Measurements from ENCODE around the gene TALDO1. TPM values are rescaled to one million over a fixed set of nuclear protein-coding genes. Genes with fewer than 3 reads are reported as not detected.

Gene TALDO1
- total and polyA plus RNA-seq, 10 of the 15 experiments (the other 5 are each of a cell fraction or from before 2014, with no cell fraction given), result 121 to 302 (median 182) TPM

DNA sequence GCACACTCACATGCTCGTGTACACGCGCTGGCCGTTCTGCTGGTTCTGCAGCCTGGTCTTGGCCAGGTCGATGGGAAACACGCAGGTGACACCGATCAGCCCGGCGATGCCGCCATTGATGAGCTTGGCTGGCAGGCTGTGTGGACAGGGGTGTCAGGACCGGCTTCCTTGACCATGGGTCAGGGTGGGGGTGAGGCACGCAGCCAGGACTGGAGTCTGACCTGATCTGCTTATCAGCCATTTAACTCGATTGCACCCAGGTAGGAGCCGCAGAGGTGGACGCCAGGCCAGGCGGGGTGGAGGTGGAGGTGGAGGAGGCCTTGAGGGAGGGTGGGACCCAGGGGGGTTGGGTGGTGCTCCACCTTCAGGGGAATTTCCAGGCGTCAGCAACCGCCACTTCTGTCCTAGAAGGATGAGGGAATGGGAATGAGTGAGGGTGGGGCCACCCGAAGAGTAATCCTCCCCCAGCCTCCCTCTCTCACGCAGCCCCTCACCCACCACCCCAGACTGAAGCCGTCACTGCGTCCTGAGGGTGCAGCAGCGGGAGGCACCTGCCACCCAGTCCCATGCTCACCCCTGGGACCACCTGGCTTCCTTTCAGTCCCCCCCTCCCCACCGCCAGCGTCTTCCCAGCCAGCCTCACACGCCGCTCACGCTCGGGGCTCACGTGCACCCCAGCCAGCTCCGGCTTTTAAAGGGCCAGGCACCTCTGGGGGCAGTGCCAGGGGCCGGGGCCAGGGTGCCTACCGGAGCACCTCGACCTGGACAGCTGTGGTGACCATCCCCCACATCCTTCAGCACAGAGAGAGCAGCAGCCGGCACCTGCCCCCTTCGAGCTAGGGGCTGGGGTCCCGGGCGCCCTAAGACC, 47.7 kb downstream of the TALDO1 start:
- BruUV-seq (replicated peaks), result no TSS peak
- Histone ChIP-seq H3K27me3 (replicated peaks in 1 of 2; ENCODE audit: control insufficient read depth in 2 of 2, insufficient read depth in 2 of 2, low read length in 1 of 2) (no peaks in the 10 kb centered on the region), H3K9ac (ENCODE audit: control insufficient read depth, insufficient read depth, low read length) (peak overlapping the region; percentile 80), H2AFZ (ENCODE audit: control insufficient read depth, low read depth, low read length) (no peak overlapping the region), H3K4me2 (ENCODE audit: control insufficient read depth, insufficient read depth) (peak overlapping the region; percentile 77), H3K4me3 (peak overlapping the region; percentile 97), H3K4me1 (ENCODE audit: control insufficient read depth, insufficient read depth, low read length) (peaks cover 15% of the 10 kb centered on the region), H4K20me1 (ENCODE audit: control insufficient read depth, insufficient read depth) (no peaks in the 10 kb centered on the region), H3K79me2 (ENCODE audit: control insufficient read depth, insufficient read depth, low read length) (peaks cover 30% of the 10 kb centered on the region), H3K36me3 (ENCODE audit: control insufficient read depth in 2 of 2, insufficient read depth in 2 of 2, low read length in 1 of 2) (peaks cover 0 to 9% of the 10 kb centered on the region in 2 experiments; a peak in 2 of 4 replicates), H3K27ac (ENCODE audit: control insufficient read depth, insufficient read depth) (peak overlapping the region; percentile 67; the same call in 1 of the 2 replicates), H3K9me3 (replicated peaks; ENCODE audit: control insufficient read depth, insufficient read depth, low read length) (no peaks in the 10 kb centered on the region)
- ATAC-seq, result no peak
- no peak for DNase-seq (ENCODE audit: low read depth, low spot score)
- in situ Hi-C loops (cut with MboI), result no loop called here
- SMC1A ChIA-PET (ENCODE audit: uncharacterized antibody, unreplicated experiment), result no interaction called here
- WGBS (ENCODE audit: insufficient coverage, insufficient replicate concordance, low lambda C conversion rate, missing lambda C conversion rate), result 55% methylated on average over 30 of the region's 38 CpGs
- FAIRE-seq, result no peak
- CTCF ChIA-PET, result interaction anchor here (0.6 to 1.6 kb wide), 4 partner anchors 48 to 210 kb away, joined by 3 to 5 read pairs (median 4); partner anchors contain the start of gene TMEM80
- POLR2A ChIA-PET, result interaction anchor here (0.5 to 1.0 kb wide), 5 partner anchors 16 to 144 kb away, joined by 3 to 5 read pairs (median 3); no protein-coding TSS in a partner anchor
- intact Hi-C loops (cut with micrococcal nuclease; ENCODE audit: unreplicated experiment), result loop anchor here (5.0 kb wide), 1 partner anchor 48 kb away; the partner anchor contains the start of gene TALDO1
- RAD21 ChIA-PET (ENCODE audit: unreplicated experiment), result interaction anchor here (0.6 to 2.8 kb wide), 6 partner anchors 9 to 68 kb away, joined by 3 to 14 read pairs (median 6); partner anchors contain the start of gene GATD1
- TF ChIP-seq ZNF622 (IDR thresholded peaks at IDR 0.05), result no peak
- TF ChIP-seq CHD4 (IDR thresholded peaks at IDR 0.05), result no peak
- TF ChIP-seq, protein P1, sequence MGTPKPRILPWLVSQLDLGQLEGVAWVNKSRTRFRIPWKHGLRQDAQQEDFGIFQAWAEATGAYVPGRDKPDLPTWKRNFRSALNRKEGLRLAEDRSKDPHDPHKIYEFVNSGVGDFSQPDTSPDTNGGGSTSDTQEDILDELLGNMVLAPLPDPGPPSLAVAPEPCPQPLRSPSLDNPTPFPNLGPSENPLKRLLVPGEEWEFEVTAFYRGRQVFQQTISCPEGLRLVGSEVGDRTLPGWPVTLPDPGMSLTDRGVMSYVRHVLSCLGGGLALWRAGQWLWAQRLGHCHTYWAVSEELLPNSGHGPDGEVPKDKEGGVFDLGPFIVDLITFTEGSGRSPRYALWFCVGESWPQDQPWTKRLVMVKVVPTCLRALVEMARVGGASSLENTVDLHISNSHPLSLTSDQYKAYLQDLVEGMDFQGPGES (IDR thresholded peaks at IDR 0.05), result no peak
- TF ChIP-seq ZNF217 (IDR thresholded peaks at IDR 0.05), result no peak
- no peak for TF ChIP-seq LARP7 (IDR thresholded peaks at IDR 0.05)
- no peak for TF ChIP-seq MEF2A (IDR thresholded peaks at IDR 0.05; ENCODE audit: insufficient read depth, low read depth, low read length)
- no peak for TF ChIP-seq FOXM1 (IDR thresholded peaks at IDR 0.05; ENCODE audit: low read depth, low read length)
- TF ChIP-seq ZSCAN29 (IDR thresholded peaks at IDR 0.05), result no peak
- no peak for TF ChIP-seq ZNF24 (IDR thresholded peaks at IDR 0.05)
- no peak for TF ChIP-seq MYC (IDR thresholded peaks at IDR 0.05; ENCODE audit: insufficient read depth, insufficient read length, insufficient replicate concordance, low read length, severe bottlenecking)
- no peak for TF ChIP-seq ESRRA (IDR thresholded peaks at IDR 0.05; ENCODE audit: low read length)
- TF ChIP-seq KAT2A (conservative IDR thresholded peaks at IDR 0.05; ENCODE audit: control insufficient read depth, low read depth, low read length), result no peak
- TF ChIP-seq POLR2A (IDR thresholded peaks at IDR 0.05; ENCODE audit: low read depth, low read length), result no peak
- no peak for TF ChIP-seq IKZF2 (IDR thresholded peaks at IDR 0.05)
- TF ChIP-seq NBN (IDR thresholded peaks at IDR 0.05), result no peak
- no peak for TF ChIP-seq EED (IDR thresholded peaks at IDR 0.05; ENCODE audit: low read depth)
- no peak for TF ChIP-seq PML (IDR thresholded peaks at IDR 0.05; ENCODE audit: low read length)
- no peak for TF ChIP-seq RFX5 (IDR thresholded peaks at IDR 0.05; ENCODE audit: low read depth, low read length)
- no peak for TF ChIP-seq ZNF384 (IDR thresholded peaks at IDR 0.05; ENCODE audit: borderline replicate concordance, low read depth, low read length)
- TF ChIP-seq KDM1A (IDR thresholded peaks at IDR 0.05; ENCODE audit: borderline replicate concordance), result no peak
- TF ChIP-seq RB1 (IDR thresholded peaks at IDR 0.05; ENCODE audit: borderline replicate concordance), result no peak
- TF ChIP-seq, protein P2, sequence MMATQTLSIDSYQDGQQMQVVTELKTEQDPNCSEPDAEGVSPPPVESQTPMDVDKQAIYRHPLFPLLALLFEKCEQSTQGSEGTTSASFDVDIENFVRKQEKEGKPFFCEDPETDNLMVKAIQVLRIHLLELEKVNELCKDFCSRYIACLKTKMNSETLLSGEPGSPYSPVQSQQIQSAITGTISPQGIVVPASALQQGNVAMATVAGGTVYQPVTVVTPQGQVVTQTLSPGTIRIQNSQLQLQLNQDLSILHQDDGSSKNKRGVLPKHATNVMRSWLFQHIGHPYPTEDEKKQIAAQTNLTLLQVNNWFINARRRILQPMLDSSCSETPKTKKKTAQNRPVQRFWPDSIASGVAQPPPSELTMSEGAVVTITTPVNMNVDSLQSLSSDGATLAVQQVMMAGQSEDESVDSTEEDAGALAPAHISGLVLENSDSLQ (IDR thresholded peaks at IDR 0.05), result peak; percentile 21; the same call in 1 of the 2 replicates
- no peak for TF ChIP-seq JUND (IDR thresholded peaks at IDR 0.05; ENCODE audit: low read depth, low read length)
- TF ChIP-seq USF1 (IDR thresholded peaks at IDR 0.05; ENCODE audit: borderline replicate concordance, extremely low read length, insufficient read depth, low read depth, low read length), result no peak

Data from GM12878 (cell line).